ENCODE data around the gene FOXP4.

DNA sequence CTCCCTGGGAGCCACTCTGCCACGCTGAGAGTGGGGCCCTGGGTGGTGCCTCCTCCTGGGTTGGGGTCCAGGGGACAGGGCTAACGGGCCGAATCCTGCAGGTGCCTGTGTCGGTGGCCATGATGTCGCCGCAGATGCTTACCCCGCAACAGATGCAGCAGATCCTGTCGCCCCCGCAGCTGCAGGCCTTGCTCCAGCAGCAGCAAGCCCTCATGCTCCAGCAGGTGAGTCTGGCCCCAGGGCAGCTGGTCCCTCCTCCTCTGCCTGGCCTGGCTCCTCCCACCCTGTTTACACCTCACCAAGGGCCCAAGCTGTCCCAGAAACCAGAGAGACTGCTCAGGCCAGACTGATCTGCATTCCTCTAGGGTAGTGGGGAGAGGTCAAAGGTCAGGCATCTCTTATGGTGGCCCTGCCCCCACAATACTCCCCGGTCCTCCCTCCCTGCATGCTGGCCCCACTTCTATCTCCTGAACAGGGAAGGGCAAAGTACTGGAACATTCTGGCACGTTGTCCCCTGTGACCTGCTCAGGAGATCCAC is 38.6 kb downstream of the FOXP4 start:
- TF ChIP-seq, protein P1, sequence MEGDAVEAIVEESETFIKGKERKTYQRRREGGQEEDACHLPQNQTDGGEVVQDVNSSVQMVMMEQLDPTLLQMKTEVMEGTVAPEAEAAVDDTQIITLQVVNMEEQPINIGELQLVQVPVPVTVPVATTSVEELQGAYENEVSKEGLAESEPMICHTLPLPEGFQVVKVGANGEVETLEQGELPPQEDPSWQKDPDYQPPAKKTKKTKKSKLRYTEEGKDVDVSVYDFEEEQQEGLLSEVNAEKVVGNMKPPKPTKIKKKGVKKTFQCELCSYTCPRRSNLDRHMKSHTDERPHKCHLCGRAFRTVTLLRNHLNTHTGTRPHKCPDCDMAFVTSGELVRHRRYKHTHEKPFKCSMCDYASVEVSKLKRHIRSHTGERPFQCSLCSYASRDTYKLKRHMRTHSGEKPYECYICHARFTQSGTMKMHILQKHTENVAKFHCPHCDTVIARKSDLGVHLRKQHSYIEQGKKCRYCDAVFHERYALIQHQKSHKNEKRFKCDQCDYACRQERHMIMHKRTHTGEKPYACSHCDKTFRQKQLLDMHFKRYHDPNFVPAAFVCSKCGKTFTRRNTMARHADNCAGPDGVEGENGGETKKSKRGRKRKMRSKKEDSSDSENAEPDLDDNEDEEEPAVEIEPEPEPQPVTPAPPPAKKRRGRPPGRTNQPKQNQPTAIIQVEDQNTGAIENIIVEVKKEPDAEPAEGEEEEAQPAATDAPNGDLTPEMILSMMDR (IDR thresholded peaks at IDR 0.05; ENCODE audit: low read depth, low read length): no peak
- no peak for TF ChIP-seq EZH2phosphoT487 (IDR thresholded peaks at IDR 0.05; ENCODE audit: low read depth)

Measured in OCI-LY3 (cell line).